Activated CD4-positive, alpha-beta T cell treated with anti-CD3 and anti-CD28 coated beads, Interleukin-10, Interleukin-2, amounts not matched to agents 100 ng/mL and 50 ng/mL, durations not matched to agents 16 hours and 8 hours (primary cell): Measurements from ENCODE around the gene IQCK.

ENCODE experiments used
- DNase-seq: peaks from one replicate; pipeline ENCODE4 v3.0.0-alpha.2; 2020

Gene IQCK

GRCh38 chr16:19808061-19808641 lies 90.1 kb downstream of the IQCK start:
- peak; percentile 54 for DNase-seq

GRCh38 chr16:19809121-19809635 lies 91.1 kb downstream of the IQCK start:
- peak; percentile 12 for DNase-seq

- DNase-seq: no peak
These were observed 91.6 kb downstream of the IQCK start for GRCh38 chr16:19809693-19810092.

DNA sequence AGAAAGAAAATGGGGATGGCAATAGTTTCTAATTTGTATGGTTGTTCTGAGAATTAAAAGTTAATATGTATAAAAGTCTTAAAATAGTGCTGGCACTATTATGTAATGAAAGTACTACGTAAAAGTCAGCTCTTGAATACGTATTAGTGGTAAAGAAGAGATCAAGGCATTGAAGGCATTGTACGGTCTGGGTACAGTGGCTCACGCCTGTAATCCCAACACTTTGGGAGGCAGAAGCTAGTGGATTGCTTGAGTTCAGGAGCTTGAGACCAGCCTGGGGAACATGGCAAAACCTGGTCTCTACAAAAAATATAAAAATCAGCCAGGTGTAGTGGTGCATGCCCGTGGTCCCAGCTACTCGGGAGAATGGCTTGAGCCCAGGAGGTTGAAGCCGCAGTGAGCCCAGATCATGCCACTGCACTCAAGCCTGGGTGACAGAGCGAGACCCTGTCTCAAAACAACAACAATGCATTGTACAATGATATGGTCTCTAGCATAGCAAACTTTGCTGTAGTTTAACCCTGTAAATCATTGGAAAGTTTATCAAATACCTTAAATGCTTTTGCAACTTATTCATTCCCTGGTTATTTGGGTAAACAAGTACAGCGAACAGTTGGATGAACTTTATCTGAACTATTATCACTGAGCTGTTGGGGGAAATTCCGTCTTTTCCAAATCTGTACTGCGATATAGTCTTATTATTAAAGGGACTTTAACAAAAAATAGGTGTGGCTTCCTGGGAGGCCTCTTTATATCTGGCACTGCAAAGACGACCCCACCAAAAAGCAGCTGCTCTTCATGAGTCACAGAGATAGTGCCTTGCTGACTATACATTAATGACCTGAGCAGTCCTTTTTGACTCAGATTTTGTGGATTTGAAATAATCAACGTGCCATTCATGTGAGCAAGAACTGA lies 93.0 kb downstream of the IQCK start:
- DNase-seq: no peak

DNA sequence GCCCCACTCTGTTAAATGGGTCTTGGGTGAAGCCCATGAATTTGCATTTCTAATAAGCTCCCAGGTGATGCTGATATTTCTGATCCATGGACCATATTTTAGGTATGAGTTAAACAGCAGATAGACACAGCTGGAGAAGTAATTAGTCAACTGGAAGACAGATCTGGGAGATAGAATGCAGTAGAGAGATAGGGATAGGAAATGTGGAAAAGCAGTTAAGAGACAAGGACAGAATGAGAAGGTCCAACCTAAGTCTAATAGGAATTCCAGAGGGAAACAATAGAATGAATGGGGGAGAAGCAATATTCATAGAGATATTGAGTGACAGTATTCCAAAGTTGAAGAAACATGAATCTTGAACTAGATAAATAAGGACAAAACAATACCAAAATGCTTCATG lies 94.9 kb downstream of the IQCK start:
- DNase-seq: no peak

- no peak for DNase-seq
These were observed 97.3 kb downstream of the IQCK start for GRCh38 chr16:19815418-19815817.

DNA sequence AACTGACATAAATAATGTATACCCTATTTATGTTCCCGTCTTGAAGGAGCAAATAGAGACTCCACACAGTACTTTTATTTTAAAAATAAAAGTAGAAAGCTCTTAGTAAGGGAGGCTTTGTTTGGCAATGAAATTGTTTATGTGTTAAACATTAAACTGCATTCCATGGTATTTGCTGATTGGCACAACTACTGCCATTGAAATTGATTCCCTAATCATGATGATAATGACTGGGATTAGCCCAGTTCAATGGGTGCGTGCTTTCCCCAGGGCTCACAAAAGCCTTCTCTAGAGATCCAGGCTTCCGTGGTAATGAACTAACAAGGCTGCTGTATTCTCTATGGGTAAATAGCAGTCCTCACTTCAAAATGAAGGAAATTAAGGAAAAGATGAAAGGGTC lies 99.1 kb downstream of the IQCK start:
- no peak for DNase-seq

GRCh38 chr16:19817875-19818274 lies 99.8 kb downstream of the IQCK start:
- no peak for DNase-seq

DNA sequence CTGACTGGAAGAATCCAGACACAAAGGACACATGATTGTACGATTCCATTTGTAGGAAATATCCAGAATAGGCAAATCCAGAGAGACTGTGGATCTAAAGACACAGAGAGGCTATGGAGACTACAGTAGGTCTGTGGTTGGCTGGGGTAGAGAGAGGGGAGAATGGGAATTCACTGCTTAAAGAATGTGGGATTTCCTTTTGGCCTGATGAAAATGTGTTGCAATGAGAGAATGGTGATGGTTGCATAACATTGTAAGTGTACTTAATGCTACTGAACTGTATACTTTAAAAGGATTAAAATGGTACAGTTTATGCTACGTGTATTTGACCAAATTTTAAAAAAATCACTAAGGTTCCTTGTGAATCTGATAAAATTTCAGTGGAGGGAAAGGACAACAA lies 104.5 kb downstream of the IQCK start:
- DNase-seq: no peak

- DNase-seq: no peak
These were observed 105.3 kb downstream of the IQCK start for GRCh38 chr16:19823322-19823721.

DNA sequence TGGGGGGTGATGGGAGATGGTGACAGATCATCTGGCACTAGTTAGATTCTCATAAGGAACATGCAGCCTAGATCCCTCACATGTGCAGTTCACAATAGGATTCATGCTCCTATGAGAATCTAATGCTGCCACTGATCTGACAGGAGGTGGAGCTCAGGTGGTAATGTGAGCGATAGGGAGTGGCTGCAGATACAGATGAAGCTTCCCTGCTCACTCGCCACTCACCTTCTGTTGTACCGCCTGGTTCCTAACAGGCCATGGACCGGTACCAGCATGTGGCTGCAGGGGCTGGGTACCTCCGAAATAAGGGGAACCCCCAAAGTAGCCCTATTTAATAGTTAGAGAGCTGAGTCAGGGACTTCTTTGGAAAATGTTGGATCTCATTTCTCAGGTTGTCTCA lies 106.1 kb downstream of the IQCK start:
- DNase-seq: no peak

- DNase-seq: no peak
These were observed 112.0 kb downstream of the IQCK start for GRCh38 chr16:19829844-19830692.

GRCh38 chr16:19830902-19831560 lies 113.0 kb downstream of the IQCK start:
- DNase-seq: no peak

DNA sequence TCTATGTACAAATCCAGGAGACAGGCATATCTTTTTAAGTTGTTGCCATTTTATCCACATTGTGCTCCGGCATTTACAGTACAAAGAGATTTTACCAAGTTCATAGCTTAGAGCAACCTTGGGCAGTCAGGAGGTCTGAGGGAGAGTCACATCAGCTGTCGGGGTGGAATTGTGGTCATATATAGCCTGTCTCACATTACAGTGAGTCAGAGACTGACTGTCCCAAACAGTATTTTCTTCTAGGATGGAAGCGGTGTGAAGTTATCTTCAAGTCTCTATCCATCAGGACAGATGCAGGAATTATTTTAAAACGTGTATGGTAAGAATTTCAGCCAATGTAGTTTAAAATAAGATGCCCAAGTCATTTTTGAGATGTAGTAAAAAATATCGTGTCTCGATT lies 113.6 kb downstream of the IQCK start:
- DNase-seq: no peak

GRCh38 chr16:19833176-19833575 lies 115.1 kb downstream of the IQCK start:
- DNase-seq: no peak

DNA sequence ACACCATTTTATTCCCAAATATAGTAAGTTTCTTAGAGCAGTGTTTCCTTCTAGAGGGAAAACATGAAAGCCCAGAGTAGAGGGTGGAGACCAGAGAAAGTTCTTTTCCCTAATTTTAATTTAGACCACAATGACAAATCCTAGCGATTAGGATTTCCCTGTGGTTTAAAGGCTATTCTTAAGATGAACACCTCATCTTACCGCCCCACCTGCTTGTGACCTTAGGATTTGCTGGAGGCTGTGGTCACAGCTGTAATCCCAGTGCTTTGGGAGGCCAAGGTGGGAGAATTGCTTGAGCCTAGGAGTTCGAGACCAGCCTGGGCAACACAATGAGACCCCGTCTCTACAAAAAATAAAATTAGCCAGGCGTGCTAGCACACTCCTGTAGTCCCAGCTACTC lies 115.5 kb downstream of the IQCK start:
- DNase-seq: no peak

DNA sequence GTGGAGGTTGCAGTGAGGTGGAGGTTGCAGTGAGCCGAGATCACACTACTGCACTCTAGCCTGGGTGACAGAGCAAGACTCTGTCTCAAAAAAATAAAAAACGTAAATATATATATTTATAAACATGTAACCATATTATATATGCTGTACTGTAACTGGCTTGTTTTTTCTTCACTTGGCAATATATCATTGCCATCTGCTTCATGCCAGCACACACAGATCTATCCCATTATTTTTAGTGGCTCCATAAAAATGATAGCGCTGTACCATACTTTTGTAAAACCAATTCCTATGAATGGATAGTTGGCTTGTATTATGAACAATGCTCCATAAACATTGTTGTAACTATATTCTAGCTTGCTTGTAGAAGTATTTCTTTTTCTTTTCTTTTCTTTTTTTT lies 117.1 kb downstream of the IQCK start:
- DNase-seq: no peak

- no peak for DNase-seq
These were observed 117.9 kb downstream of the IQCK start for GRCh38 chr16:19835968-19836421.

DNA sequence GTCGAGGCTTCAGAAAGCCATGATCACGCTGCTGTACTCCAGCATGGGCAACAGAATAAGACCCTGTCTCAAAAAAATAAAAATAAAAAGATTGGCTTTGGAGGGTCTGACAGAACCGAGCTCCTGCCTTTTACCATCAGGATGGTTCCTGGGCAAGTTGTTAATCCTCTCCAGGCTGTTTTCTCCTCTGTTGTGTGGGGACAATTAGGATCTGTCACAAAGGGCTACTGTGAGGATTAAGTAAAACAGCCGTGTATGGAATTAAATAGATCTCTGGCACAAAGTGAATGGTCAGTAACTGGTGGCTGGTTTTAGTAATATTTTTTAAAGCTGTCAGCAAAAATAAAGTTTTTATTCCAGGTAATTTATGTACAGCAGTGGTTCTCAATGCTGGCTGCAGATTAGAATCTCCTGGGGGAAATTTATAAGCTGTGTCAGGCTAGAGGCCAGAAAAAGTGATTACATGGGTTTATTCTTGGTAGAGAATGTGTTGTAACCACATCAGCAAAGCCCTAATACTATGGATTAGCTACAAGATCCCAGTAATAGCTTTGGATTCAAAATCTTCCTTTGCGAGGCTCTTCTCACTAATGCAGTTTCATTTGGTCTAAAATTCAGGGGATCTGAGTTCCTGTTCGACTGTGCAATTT lies 119.4 kb downstream of the IQCK start:
- DNase-seq: no peak

GRCh38 chr16:19837984-19838707 lies 120.1 kb downstream of the IQCK start:
- no peak for DNase-seq

- no peak for DNase-seq
These were observed 122.5 kb downstream of the IQCK start for GRCh38 chr16:19840524-19841110.
